HG03565 (cell line): ENCODE results near the gene MRPS18B.
"Not testable (repeated sequence)": the region's sequence is repeated elsewhere in the genome, so short reads cannot be mapped to it uniquely, and the experiment has no call there.

Experiments
- ATAC-seq: cut with Tn5 transposase; IDR thresholded peaks from one replicate; pipeline ENCODE4 v1.9.1; 2021; ENCODE audit warnings: mild to moderate bottlenecking, moderate library complexity; ENCODE audit not compliant: unreplicated experiment

The MRPS18B gene

DNA sequence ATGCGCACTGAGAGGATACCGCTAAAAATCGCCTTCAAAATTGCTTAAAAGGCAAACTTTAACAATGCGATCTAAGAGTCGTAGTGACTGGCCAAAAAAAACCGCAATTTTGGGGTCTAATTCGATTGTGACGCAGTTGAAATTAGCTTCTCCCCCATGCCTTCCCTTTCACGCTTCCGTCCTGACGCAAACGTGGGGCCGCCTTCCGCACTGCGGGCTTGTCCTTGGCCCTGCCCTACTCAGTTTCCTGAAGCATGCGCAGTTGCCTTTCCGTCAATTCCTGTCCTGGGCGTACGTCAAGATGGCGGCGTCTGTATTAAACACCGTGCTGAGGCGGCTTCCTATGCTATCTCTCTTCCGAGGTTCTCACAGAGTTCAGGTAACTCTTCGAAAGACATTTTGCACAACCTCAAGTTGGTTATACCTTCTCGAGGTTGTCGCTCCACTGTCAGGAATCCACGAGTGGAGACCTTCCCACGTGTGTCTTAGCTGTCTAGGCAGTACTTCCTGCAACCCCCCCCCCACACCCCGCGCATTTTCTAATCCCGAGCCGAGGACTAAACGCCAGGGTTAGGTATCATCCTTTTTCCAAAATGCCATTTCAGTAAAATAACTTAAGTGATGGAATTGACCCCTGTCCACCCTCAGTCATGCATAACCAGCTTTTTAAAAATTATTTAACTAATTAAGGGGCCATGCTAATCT, at the start of gene MRPS18B:
MRPS18B (plus strand) TSS at position 276 of the 705 bp plus-strand sequence; CDS start at position 302, 26 bp downstream.
- ATAC-seq: peak; percentile 57

DNA sequence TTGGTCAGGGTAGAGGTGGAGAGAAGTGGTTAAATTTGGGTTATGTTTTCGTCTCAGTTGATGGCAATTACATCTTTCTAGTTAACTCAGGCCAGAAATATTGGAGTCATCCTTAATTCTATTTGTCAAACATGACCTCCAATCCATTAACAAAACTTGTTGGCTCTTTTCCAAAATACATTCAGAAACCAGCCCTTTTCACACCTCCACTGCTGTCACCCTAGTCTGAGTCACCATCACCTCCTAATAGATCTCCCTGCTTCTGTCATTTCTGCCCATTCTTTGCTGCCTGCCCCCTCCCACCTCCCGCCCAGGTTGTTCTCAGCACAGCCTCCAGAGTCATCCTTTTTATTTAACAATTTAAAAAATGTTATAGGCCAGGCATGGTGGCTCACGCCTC, 49.4 kb upstream of the MRPS18B start:
- ATAC-seq: no peak

GRCh38 chr6:30570263-30570662, 47.4 kb upstream of the MRPS18B start:
- no peak for ATAC-seq

DNA sequence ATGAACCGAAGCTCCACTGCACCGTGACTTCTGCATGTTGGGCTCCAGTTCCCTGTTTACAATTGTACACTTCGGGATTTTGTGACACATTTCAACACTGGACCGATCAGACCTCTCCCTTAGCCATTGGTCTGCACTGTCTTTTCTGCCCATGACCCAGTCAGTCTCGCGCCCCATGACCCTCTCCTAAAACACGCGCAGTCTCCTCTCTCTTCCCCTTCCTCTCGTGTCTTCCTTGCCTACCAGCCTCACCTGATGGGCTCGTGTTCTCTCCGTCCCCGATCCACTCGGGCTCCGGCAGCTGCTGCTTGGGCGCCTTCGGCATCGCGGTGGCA, 46.9 kb upstream of the MRPS18B start:
- peak; percentile 13 for ATAC-seq

GRCh38 chr6:30571075-30571761, 46.4 kb upstream of the MRPS18B start, which contains the start of gene ABCF1:
ABCF1 (plus strand) TSS chr6:30571442; CDS start chr6:30571488, 46 bp downstream.
- ATAC-seq: peak; percentile 90

- no peak for ATAC-seq
Measured at GRCh38 chr6:30571762-30572082, 45.9 kb upstream of the MRPS18B start.

- no peak for ATAC-seq
Measured at GRCh38 chr6:30572148-30572547, 45.5 kb upstream of the MRPS18B start.

- no peak for ATAC-seq
Measured at GRCh38 chr6:30573113-30573512, 44.5 kb upstream of the MRPS18B start.

GRCh38 chr6:30578051-30578450, 39.6 kb upstream of the MRPS18B start:
- ATAC-seq: no peak

DNA sequence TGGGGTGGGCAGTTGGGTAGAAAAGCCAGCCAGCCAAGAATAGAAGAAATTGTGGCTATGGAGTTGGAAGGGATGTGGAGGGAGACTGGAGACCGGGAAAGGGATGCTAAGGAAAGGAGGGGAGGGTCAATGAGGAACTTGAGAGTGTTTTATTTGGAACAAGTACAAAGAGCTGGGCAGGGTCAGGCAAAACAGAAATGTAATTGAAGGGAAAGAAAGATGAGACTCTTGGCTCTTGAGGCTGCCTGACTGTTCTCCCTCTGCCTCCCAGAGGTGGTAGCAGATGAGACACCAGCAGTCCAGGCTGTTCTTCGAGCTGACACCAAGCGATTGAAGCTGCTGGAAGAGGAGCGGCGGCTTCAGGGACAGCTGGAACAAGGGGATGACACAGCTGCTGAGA, 33.7 kb upstream of the MRPS18B start:
- ATAC-seq: no peak

DNA sequence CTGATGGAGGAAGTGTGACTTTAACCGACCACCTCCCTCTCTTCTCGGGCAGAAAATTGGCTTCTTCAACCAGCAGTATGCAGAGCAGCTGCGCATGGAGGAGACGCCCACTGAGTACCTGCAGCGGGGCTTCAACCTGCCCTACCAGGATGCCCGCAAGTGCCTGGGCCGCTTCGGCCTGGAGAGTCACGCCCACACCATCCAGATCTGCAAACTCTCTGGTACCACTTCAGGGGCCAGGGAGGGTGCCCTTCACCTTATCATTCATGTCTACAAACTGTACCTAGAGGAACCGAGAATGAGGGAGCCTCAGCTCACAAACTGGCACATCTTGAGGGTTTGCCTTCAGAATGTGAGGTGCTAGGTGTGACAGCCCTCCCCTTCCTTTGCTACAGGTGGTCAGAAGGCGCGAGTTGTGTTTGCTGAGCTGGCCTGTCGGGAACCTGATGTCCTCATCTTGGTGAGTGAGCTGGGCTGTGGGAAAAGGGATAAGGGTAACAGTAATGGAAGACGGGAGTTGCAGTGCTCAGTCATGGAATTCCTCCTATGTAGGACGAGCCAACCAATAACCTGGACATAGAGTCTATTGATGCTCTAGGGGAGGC, 27.8 kb upstream of the MRPS18B start:
- no peak for ATAC-seq

GRCh38 chr6:30590509-30590908, 27.1 kb upstream of the MRPS18B start:
- ATAC-seq: no peak

- ATAC-seq: no peak
Measured at GRCh38 chr6:30591008-30591407, 26.6 kb upstream of the MRPS18B start.

DNA sequence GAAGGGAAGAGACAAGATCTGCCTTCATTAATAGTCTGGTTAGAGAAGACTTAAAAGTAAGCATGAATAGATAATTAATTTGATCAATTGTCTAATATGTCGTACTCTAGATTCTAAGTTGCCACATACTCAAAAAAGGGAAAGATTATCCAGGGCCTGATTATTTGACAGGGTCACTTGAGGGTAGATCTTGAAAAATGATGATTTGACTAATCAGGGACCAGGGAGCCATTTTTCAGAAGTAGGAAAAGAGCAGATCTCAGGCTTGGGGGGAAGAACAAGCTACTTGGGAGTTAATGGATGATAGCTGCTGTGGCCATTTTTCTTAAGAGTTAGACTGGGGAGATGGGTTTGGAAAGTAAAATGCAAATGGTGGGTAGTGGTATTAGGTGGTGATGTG, 25.4 kb upstream of the MRPS18B start:
- ATAC-seq: no peak

DNA sequence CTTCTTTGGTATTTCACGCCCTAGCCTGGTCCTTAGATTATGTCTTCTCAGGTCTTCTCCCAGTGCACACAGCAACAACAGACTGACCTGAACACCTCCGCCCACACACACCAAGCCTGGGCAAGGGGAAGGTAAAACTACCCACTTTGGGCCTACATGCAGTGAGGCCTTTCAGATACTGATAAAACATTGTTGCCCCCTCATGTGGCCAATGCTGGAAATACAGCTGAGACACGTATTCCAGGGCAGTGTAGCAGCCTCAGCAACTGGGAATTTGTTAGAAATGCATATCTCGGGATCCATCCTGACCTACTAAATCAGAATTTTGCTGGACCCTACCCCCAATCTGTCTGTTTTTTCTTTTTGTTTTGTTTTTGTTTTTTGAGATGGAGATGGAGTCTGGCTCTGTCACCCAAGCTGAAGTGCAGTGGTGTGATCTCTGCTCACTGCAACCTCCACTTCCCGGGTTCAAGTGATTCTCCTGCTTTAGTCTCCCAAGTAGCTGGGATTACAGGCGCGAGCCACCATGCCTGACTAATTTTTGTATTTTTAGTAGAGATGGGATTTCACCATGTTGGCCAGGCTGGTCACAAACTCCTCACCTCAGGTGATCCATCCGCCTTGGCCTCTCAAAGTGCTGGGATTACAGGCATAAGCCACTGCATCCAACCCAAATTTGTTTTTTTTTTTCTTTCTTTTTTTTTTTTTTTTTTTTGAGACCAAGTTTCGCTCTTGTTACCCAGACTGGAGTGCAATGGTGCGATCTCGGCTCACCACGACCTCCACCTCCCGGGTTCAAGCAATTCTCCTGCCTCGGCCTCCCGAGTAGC, 20.1 kb upstream of the MRPS18B start:
- not testable (repeated sequence) for ATAC-seq

GRCh38 chr6:30598912-30599624, 18.6 kb upstream of the MRPS18B start:
- ATAC-seq: no peak

DNA sequence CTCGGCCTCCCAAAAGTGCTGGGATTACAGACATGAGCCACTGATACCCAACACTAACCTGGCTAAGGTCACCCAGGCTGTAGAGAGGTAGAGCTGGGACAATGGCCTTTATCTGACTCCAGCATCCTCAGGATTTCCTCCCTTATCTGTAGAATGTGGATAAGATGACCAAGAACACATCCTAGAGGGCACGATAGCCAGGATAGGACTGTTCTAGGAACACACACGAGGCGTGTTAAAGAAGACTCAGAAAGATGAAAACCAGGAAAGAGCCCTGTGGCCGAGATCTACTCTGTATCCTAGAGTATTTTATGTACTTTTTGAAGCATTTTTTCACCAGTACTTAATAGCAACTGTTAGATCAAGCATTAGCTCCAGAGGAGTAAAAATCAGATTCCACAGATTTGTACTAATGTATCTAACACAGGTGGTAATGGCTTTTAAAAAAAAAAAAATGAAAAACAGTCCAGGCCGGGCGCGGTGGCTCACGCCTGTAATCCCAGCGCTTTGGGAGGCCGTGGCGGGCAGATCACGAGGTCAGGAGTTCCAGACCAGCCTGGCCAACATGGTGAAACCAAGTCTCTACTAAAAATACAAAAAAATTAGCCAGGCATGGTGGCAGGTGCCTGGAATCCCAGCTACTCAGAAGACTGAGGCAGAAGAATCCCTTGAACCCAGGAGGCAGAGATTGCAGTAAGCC, 17.9 kb upstream of the MRPS18B start:
- ATAC-seq: no peak

DNA sequence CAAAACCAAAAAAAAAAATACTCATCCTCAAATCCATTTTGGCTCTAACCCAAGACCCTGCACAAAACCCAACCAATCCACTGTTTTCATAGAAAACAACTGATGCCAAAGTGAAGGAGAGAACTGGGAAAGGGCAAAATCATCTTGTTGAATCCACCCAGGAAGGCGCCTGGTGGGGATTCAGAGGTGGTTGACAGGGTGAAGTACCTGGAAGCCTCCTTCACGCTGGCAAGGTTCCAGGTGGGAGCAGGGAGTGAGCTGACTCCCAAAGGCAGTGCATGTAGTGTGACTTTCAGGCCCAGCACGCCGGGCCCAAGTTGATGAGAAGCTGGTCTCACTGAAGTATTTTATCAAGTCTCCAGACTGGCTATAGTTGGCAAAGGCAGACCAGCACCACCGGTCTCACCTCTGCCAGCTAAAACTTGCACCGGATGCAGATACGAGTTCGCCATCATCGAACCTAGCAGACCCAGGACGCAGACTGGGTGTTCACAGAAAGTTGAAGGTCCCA, 17.1 kb upstream of the MRPS18B start:
- no peak for ATAC-seq

- ATAC-seq: no peak
Measured at GRCh38 chr6:30601436-30601814, 16.2 kb upstream of the MRPS18B start.
